Nephron progenitor cell (in vitro differentiated cells): Measurements from ENCODE around the gene DYRK1A.

ENCODE experiments used
- DNase-seq: peaks from one replicate; pipeline ENCODE4 v3.0.0; 2021
- H3K27ac Mint-ChIP-seq: 2 replicates; pipeline ENCODE4 v1.8.0; 2021; ENCODE audit warnings: mild to moderate bottlenecking, moderate library complexity, mixed read lengths
- H3K27me3 Mint-ChIP-seq: 2 replicates; pipeline ENCODE4 v1.8.0; 2021; ENCODE audit warnings: mild to moderate bottlenecking, low read depth, mixed read lengths; ENCODE audit not compliant: poor library complexity
- H3K36me3 Mint-ChIP-seq: 2 replicates; pipeline ENCODE4 v1.8.0; 2021; ENCODE audit warnings: low read depth, mixed read lengths
- H3K4me1 Mint-ChIP-seq: 2 replicates; pipeline ENCODE4 v1.8.0; 2021; ENCODE audit warnings: mixed read lengths
- H3K4me3 Mint-ChIP-seq: 2 replicates; pipeline ENCODE4 v1.8.0; 2021; ENCODE audit warnings: mild to moderate bottlenecking, moderate library complexity, mixed read lengths
- H3K9me3 Mint-ChIP-seq: 2 replicates; pipeline ENCODE4 v1.8.0; 2021; ENCODE audit warnings: mild to moderate bottlenecking, moderate library complexity, mixed read lengths
- CTCF ChIP-seq: fragments of 200-600 bp; sonication (generic); IDR thresholded peaks from 2 replicates; pipeline ENCODE4 v1.5.0; 2021; ENCODE audit warnings: antibody characterized with exemption

The DYRK1A gene

GRCh38 chr21:37568916-37569315 is 202.3 kb downstream of the DYRK1A start:
- TF ChIP-seq CTCF = no peak
- Mint-ChIP-seq H3K9me3 (no peaks in the 10 kb centered on the region), H3K4me1 (peaks cover 29% of the 10 kb centered on the region), H3K36me3 (no peaks in the 10 kb centered on the region), H3K27ac (no peak overlapping the region), H3K27me3 (peaks cover 38% of the 10 kb centered on the region), H3K4me3 (no peak overlapping the region)
- no peak for DNase-seq

GRCh38 chr21:37571442-37571841 is 204.9 kb downstream of the DYRK1A start:
- Mint-ChIP-seq H3K27me3 (peaks cover 27% of the 10 kb centered on the region), H3K36me3 (no peaks in the 10 kb centered on the region), H3K4me1 (peaks cover 12% of the 10 kb centered on the region), H3K4me3 (no peak overlapping the region), H3K27ac (no peak overlapping the region), H3K9me3 (peaks cover 7% of the 10 kb centered on the region)
- DNase-seq = no peak
- no peak for TF ChIP-seq CTCF

GRCh38 chr21:37574316-37574715 is 207.7 kb downstream of the DYRK1A start:
- Mint-ChIP-seq H3K9me3 (peaks cover 27% of the 10 kb centered on the region), H3K4me1 (no peaks in the 10 kb centered on the region), H3K27me3 (peaks cover 13% of the 10 kb centered on the region), H3K27ac (no peak overlapping the region), H3K36me3 (peaks cover 1% of the 10 kb centered on the region), H3K4me3 (no peak overlapping the region)
- no peak for DNase-seq
- TF ChIP-seq CTCF = no peak

- peaks cover 13% of the 10 kb centered on the region for H3K27me3 Mint-ChIP-seq
- H3K27ac Mint-ChIP-seq = no peak overlapping the region
- no peak for DNase-seq
- H3K36me3 Mint-ChIP-seq = peaks cover 6% of the 10 kb centered on the region
- H3K4me3 Mint-ChIP-seq = no peak overlapping the region
- TF ChIP-seq CTCF = no peak
- no peaks in the 10 kb centered on the region for H3K4me1 Mint-ChIP-seq
- peaks cover 31% of the 10 kb centered on the region for H3K9me3 Mint-ChIP-seq
Observed at GRCh38 chr21:37574751-37575150, 208.2 kb downstream of the DYRK1A start.

GRCh38 chr21:37575580-37575979 is 209.0 kb downstream of the DYRK1A start:
- Mint-ChIP-seq H3K4me1 (no peaks in the 10 kb centered on the region), H3K9me3 (peaks cover 39% of the 10 kb centered on the region), H3K4me3 (no peak overlapping the region), H3K36me3 (peaks cover 14% of the 10 kb centered on the region), H3K27me3 (peaks cover 9% of the 10 kb centered on the region), H3K27ac (no peak overlapping the region)
- DNase-seq = no peak
- TF ChIP-seq CTCF = no peak
